HG02610 (cell line): ENCODE results near the gene TEX28.
A peak's percentile ranks its signal among the peaks of the same experiment; 100 is the strongest.

Experiments used
- ATAC-seq: cut with Tn5 transposase; IDR thresholded peaks from one replicate; pipeline ENCODE4 v1.9.1; 2021; ENCODE audit warnings: mild to moderate bottlenecking, moderate library complexity; ENCODE audit not compliant: unreplicated experiment

TEX28 gene, protein sequence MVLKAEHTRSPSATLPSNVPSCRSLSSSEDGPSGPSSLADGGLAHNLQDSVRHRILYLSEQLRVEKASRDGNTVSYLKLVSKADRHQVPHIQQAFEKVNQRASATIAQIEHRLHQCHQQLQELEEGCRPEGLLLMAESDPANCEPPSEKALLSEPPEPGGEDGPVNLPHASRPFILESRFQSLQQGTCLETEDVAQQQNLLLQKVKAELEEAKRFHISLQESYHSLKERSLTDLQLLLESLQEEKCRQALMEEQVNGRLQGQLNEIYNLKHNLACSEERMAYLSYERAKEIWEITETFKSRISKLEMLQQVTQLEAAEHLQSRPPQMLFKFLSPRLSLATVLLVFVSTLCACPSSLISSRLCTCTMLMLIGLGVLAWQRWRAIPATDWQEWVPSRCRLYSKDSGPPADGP

DNA sequence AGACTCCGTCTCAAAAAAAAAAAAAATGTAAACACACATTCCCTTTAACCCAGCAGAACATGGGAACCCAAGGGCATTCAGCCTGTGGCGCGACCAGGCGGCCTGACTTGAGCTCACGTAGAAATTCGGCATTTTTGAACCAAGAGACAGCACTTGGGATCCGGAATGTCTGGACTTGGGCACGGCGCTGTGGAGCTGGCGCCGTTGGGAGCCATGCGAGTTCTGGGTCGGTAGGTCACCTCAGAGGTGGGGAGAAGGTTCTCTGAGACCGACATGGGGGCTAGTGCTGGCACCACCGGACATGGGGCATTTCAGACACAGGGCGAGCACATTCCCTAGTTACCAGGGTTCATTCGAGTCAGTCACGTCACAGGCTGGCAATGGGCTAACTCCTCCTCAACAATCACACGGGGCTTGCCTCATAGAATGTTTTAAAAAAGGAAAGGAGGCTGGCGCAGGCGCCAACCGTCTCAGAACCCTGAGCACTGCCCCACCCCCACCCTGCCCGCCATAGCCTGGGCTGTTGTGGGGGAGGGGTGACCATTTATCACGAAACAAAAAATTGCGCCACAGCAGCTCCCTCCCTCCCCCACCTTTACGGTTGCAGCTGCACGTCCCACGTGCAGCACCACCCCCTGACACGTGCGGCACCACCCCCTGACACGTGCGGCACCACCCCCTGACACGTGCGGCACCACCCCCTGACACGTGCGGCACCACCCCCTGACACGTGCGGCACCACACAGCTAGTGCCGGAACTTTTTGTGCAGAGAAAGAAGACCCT, at the start of gene TEX28:
Gene TEX28 (minus strand): TSS at position 334 of the 784 bp plus-strand sequence. CDS start 3,007 bp downstream, outside the sequence.
- ATAC-seq = no peak

DNA sequence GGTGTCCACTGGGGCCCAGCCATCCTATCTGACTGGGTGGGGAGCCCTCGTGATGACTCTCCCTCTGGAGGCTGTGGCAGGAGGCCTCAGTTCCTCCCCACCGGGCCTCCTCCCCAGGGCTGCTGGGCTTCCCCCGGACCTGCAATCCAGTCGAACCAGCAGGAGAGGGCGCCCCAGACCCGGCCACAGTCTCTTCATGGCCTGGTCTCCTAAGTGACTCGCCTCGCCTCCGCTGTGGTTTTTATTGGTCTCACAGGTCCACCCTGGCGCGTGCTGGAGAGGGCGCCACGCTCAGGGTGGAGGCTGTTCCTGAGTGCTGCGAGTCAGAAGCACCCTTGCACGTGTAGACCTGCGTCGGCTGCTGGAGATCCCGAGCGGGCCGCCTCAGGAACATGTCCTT, 48.7 kb upstream of the TEX28 start:
- ATAC-seq = peak; percentile 31

DNA sequence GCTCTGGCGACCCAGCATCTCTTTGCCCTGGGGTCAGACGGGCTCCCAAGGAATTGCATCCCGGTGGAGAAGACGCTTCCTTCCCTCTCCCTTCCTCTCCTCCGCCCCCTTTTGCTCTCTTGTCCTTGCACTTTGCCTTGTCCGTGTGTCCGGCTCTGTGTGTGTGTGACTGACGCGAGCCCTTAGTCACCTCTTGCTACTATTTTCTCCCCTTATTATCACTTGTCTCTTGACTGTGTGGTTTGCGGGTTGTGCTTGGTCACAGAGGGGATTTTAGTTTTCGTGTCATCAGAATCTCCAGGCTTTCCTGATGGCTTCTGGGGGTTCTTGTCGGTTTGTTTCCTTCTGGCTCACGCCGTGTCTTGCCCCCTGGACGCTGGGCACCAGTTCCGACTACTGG, 48.1 kb upstream of the TEX28 start:
- ATAC-seq = peak; percentile 25

DNA sequence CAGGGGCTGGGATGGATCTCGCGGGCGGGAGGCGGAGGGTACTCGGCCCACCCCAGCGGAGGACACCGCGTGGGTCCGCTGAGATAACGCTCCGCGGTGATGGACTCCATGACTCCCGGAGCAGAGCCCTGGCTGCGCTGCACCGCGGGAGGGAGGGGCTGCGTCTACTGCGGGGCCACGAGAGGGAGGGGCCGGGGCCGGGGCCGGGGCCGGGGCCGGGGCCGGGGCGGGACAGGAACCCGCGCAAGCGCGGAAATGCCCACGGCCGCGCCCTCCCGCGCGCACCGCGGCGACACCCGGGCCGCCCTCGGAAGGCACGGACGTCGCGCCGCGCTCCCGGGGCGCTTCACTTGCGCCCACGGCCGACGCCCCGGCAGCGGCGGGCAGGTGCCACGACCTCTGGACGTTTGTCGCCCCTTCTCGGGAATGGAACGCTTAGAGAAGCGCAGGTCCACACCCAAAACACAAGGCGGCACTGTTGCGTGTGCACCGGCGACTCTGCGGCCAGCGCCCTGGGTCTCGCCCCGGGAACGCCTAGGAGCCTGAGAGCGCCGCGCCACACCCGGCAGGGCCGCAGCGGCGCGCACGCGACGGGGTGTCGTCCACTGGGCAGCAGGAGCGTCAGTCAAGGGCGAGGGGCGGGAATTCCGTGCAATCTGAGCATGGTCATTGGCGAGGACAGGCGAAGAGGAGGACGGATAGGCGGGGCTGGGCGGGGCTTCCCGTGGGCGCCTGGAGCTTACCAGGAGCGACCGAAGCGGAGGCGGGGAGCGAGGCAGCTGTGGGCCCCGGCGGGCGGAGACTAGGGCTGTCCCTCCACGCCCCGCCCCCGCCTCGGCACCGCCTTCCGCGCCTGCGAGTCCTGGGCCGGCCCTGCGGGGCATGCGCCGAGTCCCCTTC, 46.7 kb upstream of the TEX28 start:
- ATAC-seq = peak; percentile 79

DNA sequence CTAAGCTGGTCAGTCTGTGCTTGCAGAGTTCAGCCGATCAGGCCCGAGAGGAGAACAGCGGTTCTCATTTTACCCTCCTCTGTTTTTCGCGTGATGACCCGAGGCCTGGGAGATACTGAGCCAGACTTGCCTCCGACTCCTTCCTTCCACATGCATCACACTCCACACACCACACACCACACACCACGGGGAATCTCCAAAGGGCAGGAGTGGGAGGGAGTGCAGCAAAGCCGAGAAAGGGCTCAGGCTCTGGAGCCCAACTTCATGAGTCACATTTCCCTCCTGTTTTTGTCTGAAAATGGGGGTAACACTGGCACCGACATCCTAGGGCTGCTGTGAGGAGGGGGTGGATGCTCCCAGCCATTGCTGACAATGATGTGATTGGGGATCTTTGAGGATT, 39.6 kb upstream of the TEX28 start:
- ATAC-seq = no peak

DNA sequence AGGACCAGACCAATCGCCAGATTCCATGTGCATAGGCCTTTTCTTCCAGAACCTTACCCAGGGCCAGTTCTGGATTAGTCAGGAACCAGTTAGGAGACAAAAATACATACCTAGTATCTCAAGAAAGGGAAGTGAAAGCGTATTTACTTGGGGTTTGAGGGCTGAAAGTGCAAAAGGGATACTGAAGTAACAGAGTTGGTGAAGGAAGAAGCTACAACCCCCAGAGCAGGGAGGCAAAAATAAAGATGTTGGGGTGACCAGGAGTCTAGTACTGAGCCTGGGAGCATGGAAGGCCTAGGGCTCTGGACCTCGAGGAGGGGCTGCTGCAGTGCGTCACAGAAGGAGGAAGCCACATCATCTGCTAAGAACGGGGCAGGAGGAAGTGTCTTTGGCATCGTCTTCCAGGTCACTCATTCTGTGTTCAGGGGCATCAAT, 38.9 kb upstream of the TEX28 start:
- no peak for ATAC-seq

DNA sequence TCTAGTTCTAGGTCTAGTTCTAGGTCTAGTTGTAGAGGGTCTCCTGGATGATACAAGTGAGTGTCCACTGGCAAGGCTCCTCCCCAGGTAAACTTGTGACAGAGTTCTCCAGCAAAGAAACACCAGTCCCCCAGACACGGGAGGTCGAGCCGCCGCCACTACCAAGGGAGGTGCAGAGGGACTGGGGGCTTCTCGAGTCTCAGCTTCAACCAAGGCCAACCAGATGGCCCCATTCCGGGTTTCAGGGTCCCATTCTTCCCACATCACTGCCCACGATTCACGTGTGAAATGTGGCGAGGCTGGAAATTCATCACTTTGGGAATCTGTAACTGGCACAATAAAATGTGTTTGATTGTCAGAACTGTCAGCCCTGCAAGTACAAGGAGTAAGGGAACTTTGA, 38.2 kb upstream of the TEX28 start:
- ATAC-seq = no peak

DNA sequence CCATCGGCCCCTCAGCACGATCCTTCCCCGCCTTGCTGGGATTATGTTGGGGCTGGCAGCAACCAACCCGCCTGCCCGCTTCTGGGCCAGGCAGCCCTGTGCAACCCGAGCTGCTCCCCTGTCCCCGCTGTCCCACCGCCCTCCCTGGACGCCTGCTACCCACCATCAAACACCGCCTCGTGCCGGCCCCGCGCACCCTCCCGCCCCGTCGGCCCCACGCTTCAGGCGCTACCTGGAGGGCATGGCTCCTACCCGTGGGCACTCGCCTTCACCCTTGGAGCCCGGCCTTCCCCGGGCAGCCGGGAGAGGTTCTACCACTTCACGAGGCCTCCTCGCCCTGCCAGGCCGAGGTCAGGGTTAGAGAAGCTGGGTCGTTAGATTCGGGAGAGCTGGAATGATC, 37.6 kb upstream of the TEX28 start:
- ATAC-seq = no peak

DNA sequence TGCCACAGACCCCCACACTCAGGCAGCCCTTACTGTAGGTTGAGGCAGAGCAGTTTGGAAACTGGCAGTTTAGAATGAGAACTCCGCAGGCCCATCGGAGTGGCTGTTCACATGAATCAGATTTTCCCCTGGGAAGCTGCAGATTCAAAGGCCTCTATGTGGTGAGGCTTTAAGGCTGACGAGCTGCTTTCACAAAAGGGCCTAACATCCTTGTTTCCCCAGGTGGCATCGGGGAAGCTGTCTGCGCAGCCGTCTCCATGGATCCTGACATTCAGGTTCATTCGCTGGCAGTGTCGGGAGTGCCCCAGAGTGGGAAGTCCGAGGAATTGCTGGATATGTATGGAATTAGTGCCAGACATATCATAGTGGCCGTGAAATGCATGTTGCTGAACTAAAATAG, 34.4 kb upstream of the TEX28 start:
- no peak for ATAC-seq

DNA sequence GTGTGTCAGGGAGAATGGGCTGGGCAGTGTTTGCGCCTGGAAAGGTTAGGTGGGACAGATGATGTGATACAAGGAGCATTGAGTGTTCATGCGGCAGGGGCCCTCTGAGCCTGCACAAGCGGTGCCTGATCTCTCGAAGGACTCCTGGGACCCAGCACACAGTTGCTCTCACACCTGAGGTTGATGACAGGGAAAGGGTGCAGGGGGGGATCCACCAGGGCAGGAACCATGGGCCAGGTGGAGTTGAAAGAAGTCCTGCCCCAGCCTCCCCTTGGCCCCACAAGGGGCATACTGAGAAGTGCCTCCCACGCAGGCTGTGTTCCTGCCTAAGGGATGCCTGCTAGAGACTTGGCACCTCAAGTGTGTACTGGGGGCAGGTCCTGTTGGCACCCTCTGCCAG, 33.7 kb upstream of the TEX28 start:
- ATAC-seq = no peak

DNA sequence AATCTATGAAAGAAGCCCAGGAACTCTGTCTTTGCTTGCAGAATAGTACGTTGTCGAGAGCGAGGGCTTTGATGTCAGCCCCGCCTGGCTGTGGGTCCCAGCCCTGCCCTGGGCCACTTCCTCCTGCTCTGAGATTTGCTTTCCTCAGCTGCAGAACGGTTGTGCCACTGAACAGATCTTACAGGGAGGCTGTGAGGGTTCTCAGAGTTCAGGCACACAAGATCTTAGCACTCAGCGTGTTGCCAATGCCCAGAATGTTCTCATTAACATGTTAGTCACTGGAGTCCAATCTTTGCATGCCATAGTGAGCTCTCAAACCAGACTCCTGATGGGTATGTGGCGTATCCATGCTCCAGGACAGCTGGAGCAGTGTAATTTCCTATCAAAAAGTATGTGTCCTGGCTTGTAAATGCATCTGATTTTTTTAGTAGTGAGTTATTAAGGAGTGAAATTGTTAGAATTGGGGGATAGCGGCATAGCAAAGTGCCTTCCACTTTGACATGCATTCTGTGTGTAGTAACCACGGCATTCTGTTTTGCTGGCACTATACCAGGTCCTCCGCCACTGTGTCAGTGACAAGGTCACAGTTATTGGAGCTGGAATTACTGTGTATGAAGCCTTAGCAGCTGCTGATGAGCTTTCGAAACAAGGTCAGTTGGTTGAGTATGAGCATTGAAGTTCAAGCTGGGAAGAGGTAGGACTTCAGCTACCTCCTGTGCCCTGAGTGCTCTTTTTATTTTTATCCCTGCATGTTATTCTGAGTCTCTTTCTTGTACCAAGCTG, 32.3 kb upstream of the TEX28 start:
- no peak for ATAC-seq

DNA sequence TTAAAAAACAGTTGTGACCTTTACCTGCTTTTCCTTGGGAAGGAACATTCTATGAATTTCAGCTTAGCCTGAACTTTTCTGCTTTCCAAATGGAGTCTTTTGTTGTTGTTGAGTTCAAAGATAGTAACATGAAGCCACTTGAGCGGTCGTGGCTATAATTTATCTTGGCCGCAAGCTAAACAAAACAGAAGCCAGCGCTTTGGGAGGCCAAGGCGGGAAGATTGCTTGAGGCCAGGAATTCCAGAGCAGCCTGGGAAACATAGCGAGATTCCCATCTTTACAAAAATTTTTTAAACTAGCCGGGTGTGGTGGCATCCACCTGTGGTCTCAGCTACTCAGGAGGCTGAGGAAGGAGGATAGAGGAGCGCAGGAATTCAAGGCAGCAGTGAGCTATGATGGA, 30.6 kb upstream of the TEX28 start:
- no peak for ATAC-seq

DNA sequence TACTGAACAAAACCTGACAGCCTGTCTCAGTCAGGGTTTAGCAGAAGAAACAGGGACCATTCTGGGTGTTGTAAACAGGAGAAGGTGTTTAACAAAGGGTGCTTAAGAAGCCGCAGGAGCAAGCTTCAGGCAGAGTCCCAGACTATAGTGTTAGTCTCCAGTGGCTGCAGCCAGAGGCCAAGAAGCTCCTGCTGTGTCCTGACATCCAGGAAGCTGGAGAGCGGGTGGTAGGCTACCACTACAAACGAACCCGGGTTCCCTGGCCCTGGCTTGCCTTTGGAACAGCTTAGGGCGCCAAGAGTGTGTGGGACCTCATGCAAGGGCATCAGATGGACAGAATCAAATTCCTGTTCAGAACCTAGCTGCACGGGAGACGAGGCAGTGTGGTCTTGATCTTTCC, 28.6 kb upstream of the TEX28 start:
- ATAC-seq = no peak

DNA sequence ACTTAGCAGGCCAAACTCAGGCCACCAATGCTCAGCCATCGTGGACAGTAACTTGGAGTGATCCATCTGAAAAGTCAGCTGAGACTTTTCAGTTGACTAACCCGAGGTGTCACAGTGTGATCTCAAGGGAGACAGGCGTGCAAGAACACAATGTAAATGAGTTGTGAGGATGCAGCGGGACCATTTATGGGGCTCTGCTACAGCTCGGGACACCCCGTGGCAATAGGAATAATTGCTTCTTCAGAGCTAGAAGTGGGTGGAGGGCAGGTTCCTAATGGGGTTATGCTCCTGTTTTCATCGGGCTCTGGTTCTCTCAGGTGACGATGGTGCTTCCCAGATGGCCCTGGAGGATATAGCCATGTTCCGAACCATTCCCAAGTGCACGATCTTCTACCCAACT, 28.0 kb upstream of the TEX28 start:
- no peak for ATAC-seq

DNA sequence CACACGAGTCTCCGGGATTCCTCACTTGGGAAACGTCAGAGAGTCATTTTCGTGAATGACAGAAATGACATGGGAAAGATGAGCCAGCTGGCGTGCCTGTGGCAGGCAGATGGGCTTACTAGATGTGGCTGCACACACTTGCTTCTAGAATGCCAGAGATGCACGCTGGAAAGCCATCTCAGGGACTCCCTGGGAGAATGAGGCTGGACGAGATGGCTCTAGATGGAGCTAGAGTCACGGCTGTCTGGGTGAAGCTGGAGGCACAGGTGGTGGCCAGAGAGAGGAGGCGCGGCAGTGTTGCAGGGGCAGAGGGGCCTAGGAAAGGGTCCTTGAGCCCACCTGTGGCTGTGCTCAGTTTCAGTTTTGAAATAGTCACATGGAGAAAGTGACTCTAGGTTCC, 26.7 kb upstream of the TEX28 start:
- ATAC-seq = no peak

DNA sequence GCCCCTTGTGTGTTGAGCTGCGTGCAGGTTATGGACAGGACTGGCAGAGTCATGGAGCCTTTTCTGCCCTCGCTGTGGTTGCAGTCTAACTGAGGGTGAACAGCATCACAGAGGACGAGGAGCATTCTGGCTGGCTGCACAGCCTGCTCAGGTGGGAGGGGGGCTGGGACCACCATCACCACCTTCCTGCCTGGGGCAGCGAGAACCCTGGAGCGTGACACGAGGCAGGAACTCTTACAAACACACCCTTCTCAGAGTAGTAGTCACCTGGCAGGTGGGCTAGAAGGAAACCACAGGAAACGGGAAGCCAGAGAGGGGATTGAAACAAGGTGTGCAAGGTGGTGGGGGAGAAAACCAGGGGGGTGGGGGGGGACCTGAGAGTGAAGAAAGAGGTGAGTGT, 26.2 kb upstream of the TEX28 start:
- ATAC-seq = no peak

DNA sequence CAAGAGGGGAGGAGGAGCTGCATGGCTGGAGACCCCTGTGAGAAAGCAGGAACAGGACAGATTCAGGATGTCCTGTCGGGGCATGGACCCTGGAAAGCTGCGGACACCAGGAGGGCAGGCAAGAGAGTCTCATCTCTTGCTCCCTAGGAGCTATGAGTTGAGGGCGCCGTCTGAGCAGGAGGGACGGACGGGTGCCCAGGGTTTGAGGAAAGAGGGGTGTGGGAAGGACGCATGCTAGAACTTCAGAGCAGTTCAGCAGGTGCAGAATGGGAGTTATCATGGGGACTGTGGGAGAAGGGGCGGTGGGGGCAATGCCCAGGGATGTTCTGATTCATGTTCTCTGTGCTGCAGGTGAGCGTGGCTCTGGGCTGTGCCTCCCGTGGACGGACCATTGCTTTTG, 25.5 kb upstream of the TEX28 start:
- ATAC-seq = no peak

DNA sequence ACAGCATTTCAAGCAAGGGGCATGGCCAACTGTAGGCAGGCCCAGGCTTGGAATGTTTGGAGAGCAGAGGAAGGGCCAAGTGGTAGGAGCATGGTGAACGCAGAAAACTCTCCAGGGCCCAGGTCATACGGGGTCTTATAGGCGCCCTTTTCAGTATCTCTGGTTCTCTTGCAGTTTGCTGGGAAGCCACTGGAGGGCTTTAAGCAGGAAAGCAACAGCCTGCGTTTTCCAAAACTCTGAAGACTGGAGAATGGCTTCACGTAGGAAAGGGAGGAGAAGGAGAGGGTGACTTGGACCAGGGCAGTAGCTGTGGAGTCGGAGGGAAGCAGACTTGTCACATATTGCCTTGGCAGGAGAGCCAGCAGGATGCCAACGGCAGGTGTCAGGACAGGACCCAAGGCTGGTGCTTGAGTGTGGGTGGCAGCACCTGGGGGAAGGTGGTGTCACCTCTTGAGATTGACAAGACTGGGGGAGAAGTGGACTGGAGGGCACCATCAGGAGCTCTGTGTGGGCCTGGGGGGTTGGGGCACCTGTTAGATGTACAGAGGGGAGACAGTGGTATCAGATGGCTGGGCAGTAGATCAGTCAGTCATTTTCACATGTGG, 22.6 kb upstream of the TEX28 start:
- no peak for ATAC-seq

DNA sequence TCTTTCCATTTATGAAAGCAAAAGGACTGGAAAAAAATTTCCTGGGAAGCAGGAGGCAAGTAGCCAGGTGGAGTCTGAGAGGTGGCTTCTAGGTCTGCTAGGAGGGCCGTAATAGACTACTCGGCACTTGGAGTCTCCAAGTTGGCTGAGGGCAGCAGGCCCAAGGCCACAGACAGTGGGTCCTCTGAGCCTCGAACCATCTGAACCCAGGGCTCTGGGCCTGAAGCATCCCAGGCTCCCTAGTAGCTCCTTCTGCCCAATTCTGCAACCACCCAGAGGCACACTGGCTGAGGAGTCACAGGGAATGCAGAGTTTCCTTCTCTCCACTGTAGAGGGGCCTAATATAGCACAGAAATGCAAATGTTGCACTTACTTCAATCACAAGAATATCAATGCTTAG, 20.5 kb upstream of the TEX28 start:
- no peak for ATAC-seq

DNA sequence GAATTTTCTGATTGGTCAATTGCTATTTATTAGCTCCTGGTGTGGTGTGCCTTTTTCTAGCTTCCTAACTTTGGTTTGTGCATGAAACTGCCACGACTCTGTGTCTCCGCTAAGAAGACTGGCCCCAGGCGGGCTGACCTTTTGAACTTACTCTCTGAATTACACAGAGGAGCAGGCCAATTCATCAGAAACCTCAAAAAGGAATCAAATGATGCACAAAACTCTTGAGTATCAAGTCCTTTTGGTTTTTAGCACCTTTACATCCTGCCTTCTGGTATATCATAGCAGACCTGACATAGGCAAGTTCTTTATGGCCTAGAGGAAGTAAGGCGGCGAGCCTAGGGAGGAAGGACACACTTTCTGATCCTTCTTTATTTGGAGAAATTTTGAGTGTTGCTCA, 18.2 kb upstream of the TEX28 start:
- no peak for ATAC-seq
